ENCODE data around the gene PLCG2.
"Not testable (repeated sequence)": the region's sequence is repeated elsewhere in the genome, so short reads cannot be mapped to it uniquely, and the experiment has no call there.

The PLCG2 gene

DNA sequence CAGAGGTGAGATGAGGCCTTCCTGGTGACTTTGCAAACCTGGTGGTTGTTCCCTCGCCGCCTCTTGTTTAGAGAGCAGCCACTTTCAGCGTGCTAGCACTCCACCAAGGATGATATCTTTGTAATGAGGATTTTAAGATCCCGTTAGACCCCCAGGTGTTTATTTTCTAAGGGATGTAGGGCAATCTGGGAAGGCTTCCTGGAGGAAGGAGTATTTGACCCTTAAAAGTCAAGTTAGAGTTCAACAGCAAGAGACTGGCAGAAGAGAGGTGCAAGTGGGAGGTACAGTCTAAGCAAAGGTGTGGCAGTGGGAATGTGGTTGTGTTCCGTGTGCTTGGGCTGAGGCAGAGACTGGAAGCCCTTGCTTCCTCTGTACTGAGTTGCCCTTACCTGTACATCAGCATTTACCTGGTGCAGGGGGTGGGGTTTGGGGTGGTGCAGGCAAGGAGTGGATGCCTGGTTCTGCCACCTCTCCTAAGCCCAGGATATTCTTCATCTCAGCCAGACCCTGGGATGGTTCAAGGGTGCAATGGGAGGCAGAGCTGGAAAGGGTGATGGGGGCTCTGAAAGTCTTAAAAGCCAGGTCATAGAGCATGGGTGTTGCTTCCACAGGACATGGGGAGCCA lies 148.6 kb downstream of the PLCG2 start:
- peaks cover 19% of the 10 kb centered on the region for H3K27me3 ChIP-seq (ENCODE audit: insufficient read depth, low read length)
- H3K4me1 ChIP-seq (ENCODE audit: control insufficient read depth, insufficient read depth, low read length, unreplicated experiment) = peaks cover 7% of the 10 kb centered on the region
- no peak overlapping the region for H3K4me3 ChIP-seq (ENCODE audit: low read depth, low read length)
- no peak overlapping the region for H3K27ac ChIP-seq (ENCODE audit: low read depth, low read length)
- H2AFZ ChIP-seq (ENCODE audit: low read length, unreplicated experiment) = no peak overlapping the region
- no peaks in the 10 kb centered on the region for H3K79me2 ChIP-seq (ENCODE audit: control insufficient read depth, insufficient read depth, low read length, unreplicated experiment)
- H3K36me3 ChIP-seq (ENCODE audit: insufficient read depth, low read length) = no peaks in the 10 kb centered on the region

DNA sequence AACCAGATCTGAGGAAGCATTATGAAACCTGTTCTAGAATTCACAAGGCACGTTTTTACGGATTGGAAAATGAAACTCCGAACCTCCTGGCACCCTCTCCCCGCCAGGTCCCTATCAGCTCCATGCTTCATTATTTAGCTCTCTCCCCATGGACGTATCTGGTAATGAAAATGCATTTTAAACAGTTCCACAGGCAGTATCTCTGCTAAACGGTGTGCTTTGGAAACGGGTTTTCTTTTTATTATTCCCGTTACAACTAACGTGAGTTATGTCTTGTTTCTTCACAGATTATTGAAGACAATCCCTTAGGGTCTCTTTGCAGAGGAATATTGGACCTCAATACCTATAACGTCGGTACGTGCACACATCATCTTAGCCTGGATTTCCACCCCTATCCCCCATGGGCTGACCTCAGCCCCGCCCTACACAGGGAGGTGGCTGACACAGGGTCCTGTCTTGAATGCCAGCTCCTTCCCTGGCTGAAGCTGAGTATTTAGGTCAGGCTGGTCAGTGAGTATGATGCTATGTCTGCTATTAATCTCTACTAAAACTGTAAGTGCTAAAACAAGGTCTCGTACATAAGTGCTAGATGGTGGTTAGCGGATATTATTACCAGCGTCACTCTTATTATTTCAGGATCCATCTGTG lies 149.3 kb downstream of the PLCG2 start:
- H3K36me3 ChIP-seq (ENCODE audit: insufficient read depth, low read length) = no peaks in the 10 kb centered on the region
- H3K27ac ChIP-seq (ENCODE audit: low read depth, low read length) = no peak overlapping the region
- H3K79me2 ChIP-seq (ENCODE audit: control insufficient read depth, insufficient read depth, low read length, unreplicated experiment) = no peaks in the 10 kb centered on the region
- 0 out of 2 replicates have a peak overlapping the region, but pooled peaks have one; percentile 47 for H3K4me3 ChIP-seq (ENCODE audit: low read depth, low read length)
- H3K27me3 ChIP-seq (ENCODE audit: insufficient read depth, low read length) = peaks cover 19% of the 10 kb centered on the region
- H2AFZ ChIP-seq (ENCODE audit: low read length, unreplicated experiment) = peak overlapping the region; percentile 50
- peaks cover 7% of the 10 kb centered on the region for H3K4me1 ChIP-seq (ENCODE audit: control insufficient read depth, insufficient read depth, low read length, unreplicated experiment)

DNA sequence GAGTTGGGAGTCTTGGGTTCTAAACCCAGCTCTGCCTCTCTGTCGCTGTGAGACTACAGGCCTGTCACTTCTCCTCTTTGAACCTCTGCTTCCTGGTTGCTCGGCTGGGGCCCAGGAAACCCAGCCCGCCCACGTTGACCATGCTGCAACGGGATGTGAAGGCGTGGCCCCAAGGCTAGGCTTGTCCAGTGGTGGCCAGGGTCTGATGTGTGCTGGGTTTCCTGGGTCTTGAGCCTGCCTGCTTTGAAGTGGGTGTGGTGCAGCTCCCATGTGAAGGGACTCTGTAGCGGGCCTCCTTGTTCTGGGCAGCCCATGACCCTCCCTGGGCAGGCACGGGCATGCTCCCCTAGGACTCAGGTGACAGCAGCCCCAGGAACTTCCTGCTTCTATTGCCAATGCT lies 149.9 kb downstream of the PLCG2 start:
- H2AFZ ChIP-seq (ENCODE audit: low read length, unreplicated experiment) = no peak overlapping the region
- H3K4me3 ChIP-seq (ENCODE audit: low read depth, low read length) = no peak overlapping the region
- no peaks in the 10 kb centered on the region for H3K36me3 ChIP-seq (ENCODE audit: insufficient read depth, low read length)

DNA sequence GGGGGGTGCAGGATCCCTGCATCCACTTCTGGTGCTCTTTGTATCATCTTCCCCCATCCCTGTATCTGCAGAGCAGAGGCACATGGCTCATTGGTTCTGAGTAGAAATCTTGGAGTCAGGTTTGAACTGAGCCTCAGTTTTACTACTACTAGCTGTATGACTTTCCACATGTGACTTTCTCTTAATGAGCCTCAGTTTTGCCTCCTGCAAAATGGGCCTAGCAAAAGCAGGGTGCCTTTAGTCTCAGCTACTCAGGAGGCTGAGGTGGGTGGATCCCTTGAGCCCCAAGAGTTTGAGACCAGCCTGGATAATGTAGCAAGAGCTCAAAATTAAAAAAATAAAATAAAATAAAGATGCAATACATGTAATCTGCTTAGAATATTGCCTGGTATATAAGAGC lies 150.8 kb downstream of the PLCG2 start:
- peaks cover 16% of the 10 kb centered on the region; the same call in 1 of the 2 replicates for H3K27me3 ChIP-seq (ENCODE audit: insufficient read depth, low read length)
- no peaks in the 10 kb centered on the region for H3K79me2 ChIP-seq (ENCODE audit: control insufficient read depth, insufficient read depth, low read length, unreplicated experiment)
- no peak overlapping the region for H2AFZ ChIP-seq (ENCODE audit: low read length, unreplicated experiment)
- H3K27ac ChIP-seq (ENCODE audit: low read depth, low read length) = no peak overlapping the region
- no peak overlapping the region for H3K4me3 ChIP-seq (ENCODE audit: low read depth, low read length)
- H3K4me1 ChIP-seq (ENCODE audit: control insufficient read depth, insufficient read depth, low read length, unreplicated experiment) = peaks cover 7% of the 10 kb centered on the region
- no peaks in the 10 kb centered on the region for H3K36me3 ChIP-seq (ENCODE audit: insufficient read depth, low read length)

More for the DNA sequence above, 149.9 kb downstream of the PLCG2 start:
- peaks cover 19% of the 10 kb centered on the region; the same call in 1 of the 2 replicates for H3K27me3 ChIP-seq (ENCODE audit: insufficient read depth, low read length)
- peaks cover 7% of the 10 kb centered on the region for H3K4me1 ChIP-seq (ENCODE audit: control insufficient read depth, insufficient read depth, low read length, unreplicated experiment)
- H3K27ac ChIP-seq (ENCODE audit: low read depth, low read length) = no peak overlapping the region
- H3K79me2 ChIP-seq (ENCODE audit: control insufficient read depth, insufficient read depth, low read length, unreplicated experiment) = no peaks in the 10 kb centered on the region

GRCh38 chr16:81931927-81932326 lies 152.8 kb downstream of the PLCG2 start:
- no peak overlapping the region for H3K4me3 ChIP-seq (ENCODE audit: low read depth, low read length)
- H3K27me3 ChIP-seq (ENCODE audit: insufficient read depth, low read length) = 0 out of 2 replicates have a peak, but pooled peaks cover 11% of the 10 kb centered on the region
- H2AFZ ChIP-seq (ENCODE audit: low read length, unreplicated experiment) = no peak overlapping the region
- peaks cover 7% of the 10 kb centered on the region for H3K4me1 ChIP-seq (ENCODE audit: control insufficient read depth, insufficient read depth, low read length, unreplicated experiment)
- H3K36me3 ChIP-seq (ENCODE audit: insufficient read depth, low read length) = no peaks in the 10 kb centered on the region
- no peaks in the 10 kb centered on the region for H3K79me2 ChIP-seq (ENCODE audit: control insufficient read depth, insufficient read depth, low read length, unreplicated experiment)
- no peak overlapping the region for H3K27ac ChIP-seq (ENCODE audit: low read depth, low read length)

DNA sequence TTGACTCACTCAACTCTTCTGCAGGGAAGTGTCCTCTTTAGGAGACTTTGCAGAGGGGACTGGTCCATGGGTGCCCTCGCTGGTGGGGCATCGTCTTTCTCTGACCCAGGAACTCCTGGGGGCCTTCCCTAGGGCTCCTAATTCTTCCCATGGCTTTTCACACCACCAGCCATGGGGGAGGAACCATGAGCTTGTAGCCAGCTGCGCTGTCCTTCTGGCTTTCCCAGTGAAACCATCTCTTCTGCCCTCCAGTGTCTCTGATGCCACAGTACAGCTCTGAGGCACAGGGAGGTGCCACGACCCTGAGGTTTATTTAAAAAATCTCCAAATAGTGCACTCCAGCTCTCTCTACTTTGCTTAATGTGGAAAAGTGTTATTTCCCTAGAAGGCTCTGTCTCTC lies 153.6 kb downstream of the PLCG2 start:
- Histone ChIP-seq H3K27ac (ENCODE audit: low read depth, low read length) (no peak overlapping the region), H3K36me3 (ENCODE audit: insufficient read depth, low read length) (no peaks in the 10 kb centered on the region), H3K4me3 (ENCODE audit: low read depth, low read length) (no peak overlapping the region), H3K4me1 (ENCODE audit: control insufficient read depth, insufficient read depth, low read length, unreplicated experiment) (peaks cover 7% of the 10 kb centered on the region), H3K27me3 (ENCODE audit: insufficient read depth, low read length) (0 out of 2 replicates have a peak, but pooled peaks cover 8% of the 10 kb centered on the region), H2AFZ (ENCODE audit: low read length, unreplicated experiment) (no peak overlapping the region), H3K79me2 (ENCODE audit: control insufficient read depth, insufficient read depth, low read length, unreplicated experiment) (no peaks in the 10 kb centered on the region)

GRCh38 chr16:81933361-81933760 lies 154.3 kb downstream of the PLCG2 start:
- no peaks in the 10 kb centered on the region for H3K79me2 ChIP-seq (ENCODE audit: control insufficient read depth, insufficient read depth, low read length, unreplicated experiment)
- H3K36me3 ChIP-seq (ENCODE audit: insufficient read depth, low read length) = no peaks in the 10 kb centered on the region
- H3K4me1 ChIP-seq (ENCODE audit: control insufficient read depth, insufficient read depth, low read length, unreplicated experiment) = peaks cover 10% of the 10 kb centered on the region
- no peak overlapping the region for H2AFZ ChIP-seq (ENCODE audit: low read length, unreplicated experiment)
- H3K4me3 ChIP-seq (ENCODE audit: low read depth, low read length) = no peak overlapping the region
- 0 out of 2 replicates have a peak, but pooled peaks cover 2% of the 10 kb centered on the region for H3K27me3 ChIP-seq (ENCODE audit: insufficient read depth, low read length)
- H3K27ac ChIP-seq (ENCODE audit: low read depth, low read length) = no peak overlapping the region

DNA sequence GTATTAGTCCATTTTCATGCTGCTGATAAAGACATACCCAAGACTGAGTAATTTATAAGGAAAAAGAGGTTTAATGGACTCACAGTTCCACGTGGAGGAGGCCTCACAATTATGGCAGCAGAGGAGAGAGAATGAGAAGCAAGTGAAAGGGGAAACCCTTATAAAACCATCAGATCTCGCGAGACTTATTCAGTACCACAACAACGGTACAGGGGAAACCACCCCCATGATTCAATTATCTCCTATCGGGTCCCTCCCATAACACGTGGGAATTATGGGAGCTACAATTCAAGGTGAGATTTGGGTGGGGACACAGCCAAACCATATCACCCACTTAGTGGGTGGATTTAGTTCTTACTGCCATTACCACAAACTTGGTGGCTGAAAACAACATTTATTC lies 155.6 kb downstream of the PLCG2 start:
- H3K4me1 ChIP-seq (ENCODE audit: control insufficient read depth, insufficient read depth, low read length, unreplicated experiment); H3K27me3 ChIP-seq (ENCODE audit: insufficient read depth, low read length); H2AFZ ChIP-seq (ENCODE audit: low read length, unreplicated experiment); H3K27ac ChIP-seq (ENCODE audit: low read depth, low read length); H3K36me3 ChIP-seq (ENCODE audit: insufficient read depth, low read length); H3K4me3 ChIP-seq (ENCODE audit: low read depth, low read length); H3K79me2 ChIP-seq (ENCODE audit: control insufficient read depth, insufficient read depth, low read length, unreplicated experiment): not testable (repeated sequence)

DNA sequence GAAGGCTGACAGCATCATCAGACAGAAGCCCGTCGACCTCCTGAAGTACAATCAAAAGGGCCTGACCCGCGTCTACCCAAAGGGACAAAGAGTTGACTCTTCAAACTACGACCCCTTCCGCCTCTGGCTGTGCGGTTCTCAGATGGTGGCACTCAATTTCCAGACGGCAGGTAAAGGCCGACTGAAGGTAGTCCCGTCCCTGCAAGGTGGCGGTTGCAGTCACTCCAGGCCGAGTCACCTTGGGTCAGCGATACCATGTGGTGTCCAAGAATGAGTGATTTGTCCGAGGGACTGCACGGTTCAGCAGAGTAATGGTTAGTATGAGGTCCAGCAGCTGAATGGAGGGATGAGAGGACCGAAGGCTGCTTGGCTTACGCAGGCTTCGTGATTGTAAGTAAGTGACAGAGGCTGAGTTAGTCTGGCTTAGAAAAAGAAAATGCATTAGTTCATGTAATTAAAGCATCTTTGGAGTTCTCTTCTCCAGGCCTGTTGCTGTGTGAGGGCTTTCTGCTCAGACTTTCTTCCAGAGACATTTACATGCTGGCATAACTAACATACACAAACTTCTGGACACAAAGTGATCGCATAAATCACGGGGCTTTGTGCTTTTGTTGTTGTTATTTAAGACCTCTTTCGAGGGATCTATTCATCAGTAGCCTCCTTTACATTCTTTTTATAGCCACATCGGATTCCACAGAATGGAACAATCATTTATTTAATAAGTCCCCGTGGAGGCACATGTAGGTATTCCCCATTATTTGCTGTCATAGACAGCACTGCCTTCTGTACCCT lies 157.3 kb downstream of the PLCG2 start:
- no peak overlapping the region for H2AFZ ChIP-seq (ENCODE audit: low read length, unreplicated experiment)
- no peaks in the 10 kb centered on the region for H3K36me3 ChIP-seq (ENCODE audit: insufficient read depth, low read length)
- H3K4me1 ChIP-seq (ENCODE audit: control insufficient read depth, insufficient read depth, low read length, unreplicated experiment) = peaks cover 9% of the 10 kb centered on the region
- no peak overlapping the region for H3K27ac ChIP-seq (ENCODE audit: low read depth, low read length)
- no peaks in the 10 kb centered on the region for H3K27me3 ChIP-seq (ENCODE audit: insufficient read depth, low read length)
- no peak overlapping the region for H3K4me3 ChIP-seq (ENCODE audit: low read depth, low read length)
- H3K79me2 ChIP-seq (ENCODE audit: control insufficient read depth, insufficient read depth, low read length, unreplicated experiment) = no peaks in the 10 kb centered on the region

DNA sequence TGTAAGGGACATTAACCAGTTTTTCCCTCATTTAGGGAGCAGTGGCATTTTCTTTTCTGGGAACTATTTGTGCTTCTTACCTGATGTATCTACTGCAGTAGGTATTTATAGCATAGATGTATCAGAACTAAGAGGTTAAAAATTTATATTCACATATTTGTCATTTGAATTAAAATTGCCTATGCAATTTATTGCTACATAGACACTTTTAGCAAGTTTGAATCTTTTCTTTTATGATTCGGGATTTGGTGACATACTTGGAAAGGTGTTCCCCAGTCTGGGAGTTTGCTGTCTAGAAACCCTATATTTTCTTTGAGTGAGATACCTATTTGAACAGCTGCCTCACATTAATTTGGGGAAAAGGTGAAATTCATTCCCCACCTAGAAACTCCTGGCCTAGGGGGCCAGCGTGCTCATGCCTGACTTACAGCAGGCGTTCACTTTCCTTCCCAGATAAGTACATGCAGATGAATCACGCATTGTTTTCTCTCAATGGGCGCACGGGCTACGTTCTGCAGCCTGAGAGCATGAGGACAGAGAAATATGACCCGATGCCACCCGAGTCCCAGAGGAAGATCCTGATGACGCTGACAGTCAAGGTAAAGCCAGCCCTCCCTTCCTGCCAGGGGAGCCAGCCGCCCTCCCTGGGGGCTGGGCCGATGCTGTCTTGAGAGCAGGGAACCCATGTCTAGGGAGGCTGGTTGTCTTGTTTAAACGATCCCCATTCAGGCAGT lies 158.4 kb downstream of the PLCG2 start:
- no peaks in the 10 kb centered on the region for H3K27me3 ChIP-seq (ENCODE audit: insufficient read depth, low read length)
- H3K79me2 ChIP-seq (ENCODE audit: control insufficient read depth, insufficient read depth, low read length, unreplicated experiment) = no peaks in the 10 kb centered on the region
- H3K36me3 ChIP-seq (ENCODE audit: insufficient read depth, low read length) = no peaks in the 10 kb centered on the region
- H2AFZ ChIP-seq (ENCODE audit: low read length, unreplicated experiment) = peak overlapping the region; percentile 28
- peaks cover 11% of the 10 kb centered on the region for H3K4me1 ChIP-seq (ENCODE audit: control insufficient read depth, insufficient read depth, low read length, unreplicated experiment)
- H3K4me3 ChIP-seq (ENCODE audit: low read depth, low read length) = no peak overlapping the region
- no peak overlapping the region for H3K27ac ChIP-seq (ENCODE audit: low read depth, low read length)
